Measurements from ENCODE around the gene MVB12B.

GRCh38 chr9:126472198-126472947, 145.7 kb downstream of the MVB12B start:
- TF ChIP-seq CTCF (IDR thresholded peaks at IDR 0.05) (no peak), EP300 (IDR thresholded peaks at IDR 0.05) (no peak)

All from tibial nerve (tissue), 4 donors.